Calu3 (cell line): ENCODE data around the gene NT5DC3. TPM values are rescaled to one million over a fixed set of nuclear protein-coding genes. Genes with fewer than 3 reads are reported as not detected.
A peak's percentile ranks its signal among the peaks of the same experiment; 100 is the strongest.

ENCODE experiments used
- BruUV-seq: library from RNA; stranded (reverse); fragments of 400-500 nt; replicated peaks from 2 replicates; lab custom pipeline; 2021; lab: Mats Ljungman, UMichigan
- CTCF ChIA-PET: fragments of 300-600 bp; sonication (Branson Sonifier 250); formaldehyde crosslinking; loops from one replicate; lab custom pipeline; 2022; ENCODE audit warnings: antibody characterized with exemption; lab: Charles Lee
- DNase-seq: peaks from one replicate; pipeline ENCODE4 v3.0.0; 2022
- H3K27ac Mint-ChIP-seq: one replicate; pipeline ENCODE4 v1.8.0; 2022; ENCODE audit warnings: mixed read lengths; ENCODE audit not compliant: unreplicated experiment
- H3K27me3 Mint-ChIP-seq: one replicate; pipeline ENCODE4 v1.8.0; 2022; ENCODE audit warnings: mixed read lengths; ENCODE audit not compliant: unreplicated experiment
- H3K36me3 Mint-ChIP-seq: one replicate; pipeline ENCODE4 v1.8.0; 2022; ENCODE audit warnings: mild to moderate bottlenecking, moderate library complexity, mixed read lengths; ENCODE audit not compliant: insufficient read depth, unreplicated experiment
- H3K4me1 Mint-ChIP-seq: one replicate; pipeline ENCODE4 v1.8.0; 2022; ENCODE audit warnings: mild to moderate bottlenecking, low read depth, mixed read lengths; ENCODE audit not compliant: unreplicated experiment
- H3K4me3 Mint-ChIP-seq: one replicate; pipeline ENCODE4 v1.8.0; 2022; ENCODE audit warnings: mild to moderate bottlenecking, low read depth, moderate library complexity, mixed read lengths; ENCODE audit not compliant: unreplicated experiment
- H3K9me3 Mint-ChIP-seq: one replicate; pipeline ENCODE4 v1.8.0; 2022; ENCODE audit warnings: low read depth, mixed read lengths; ENCODE audit not compliant: unreplicated experiment
- CTCF ChIP-seq: fragments of 200-600 bp; IDR thresholded peaks from one replicate; pipeline ENCODE4 v1.8.0; 2022; ENCODE audit warnings: antibody characterized with exemption; ENCODE audit not compliant: unreplicated experiment
- intact Hi-C: fragments of 100-400 bp; cut with micrococcal nuclease; formaldehyde crosslinking; loops from one replicate; pipeline ENCODE4 v1.10.0; 2022; ENCODE audit not compliant: unreplicated experiment
- total RNA-seq: library from RNA; stranded (reverse); gene quantifications from 2 replicates; pipeline ENCODE4 v1.2.3, GENCODE V29; 2022

The NT5DC3 gene
- total RNA-seq, 1 experiment from 2014 or later: 24.0 TPM

GRCh38 chr12:103803847-103804246, 37.2 kb downstream of the NT5DC3 start:
- H3K9me3 Mint-ChIP-seq: peaks cover 3% of the 10 kb centered on the region
- no peak for DNase-seq
- peak overlapping the region; percentile 15 for H3K4me3 Mint-ChIP-seq
- H3K27ac Mint-ChIP-seq: peak overlapping the region; percentile 63
- no TSS peak for BruUV-seq
- intact Hi-C loops: loop anchor here (5.0 kb wide), 1 partner anchor 128 kb away; the partner anchor contains the start of gene HSP90B1
- H3K36me3 Mint-ChIP-seq: peaks cover 46% of the 10 kb centered on the region
- H3K27me3 Mint-ChIP-seq: no peaks in the 10 kb centered on the region
- CTCF ChIA-PET: no interaction called here
- H3K4me1 Mint-ChIP-seq: peaks cover 85% of the 10 kb centered on the region
- TF ChIP-seq CTCF: no peak

- Mint-ChIP-seq H3K27ac (peak overlapping the region; percentile 95), H3K27me3 (no peaks in the 10 kb centered on the region), H3K36me3 (peaks cover 47% of the 10 kb centered on the region), H3K9me3 (peaks cover 3% of the 10 kb centered on the region), H3K4me1 (peaks cover 84% of the 10 kb centered on the region), H3K4me3 (peak overlapping the region; percentile 52)
- intact Hi-C loops: loop anchor here (5.0 kb wide), 1 partner anchor 130 kb away; the partner anchor contains the start of gene HSP90B1
- CTCF ChIA-PET: interaction anchor here (0.6 to 1.4 kb wide), 4 partner anchors 9 to 983 kb away, joined by 3 to 6 read pairs (median 3); partner anchors contain the start of gene NT5DC3
- TF ChIP-seq CTCF: no peak
- BruUV-seq: no TSS peak
- peak; percentile 84 for DNase-seq
Measured at GRCh38 chr12:103802586-103802886, 38.5 kb downstream of the NT5DC3 start.

GRCh38 chr12:103801709-103802585, 39.1 kb downstream of the NT5DC3 start:
- Mint-ChIP-seq H3K36me3 (peaks cover 48% of the 10 kb centered on the region), H3K27ac (peak overlapping the region; percentile 95), H3K9me3 (peaks cover 3% of the 10 kb centered on the region), H3K4me3 (peak overlapping the region; percentile 52), H3K4me1 (peaks cover 78% of the 10 kb centered on the region), H3K27me3 (no peaks in the 10 kb centered on the region)
- no peak for DNase-seq
- TF ChIP-seq CTCF: no peak
- CTCF ChIA-PET: interaction anchor here (0.6 to 1.4 kb wide), 5 partner anchors 9 to 983 kb away, joined by 3 to 8 read pairs (median 3); partner anchors contain the start of gene NT5DC3
- BruUV-seq: no TSS peak
- intact Hi-C loops: loop anchor here (5.0 kb wide), 1 partner anchor 130 kb away; the partner anchor contains the start of gene HSP90B1

- CTCF ChIA-PET: interaction anchor here (0.5 to 1.4 kb wide), 2 partner anchors 9 to 61 kb away, joined by 4 to 5 read pairs; no protein-coding TSS in a partner anchor
- TF ChIP-seq CTCF: no peak
- peak; percentile 62 for DNase-seq
- intact Hi-C loops: loop anchor here (1.0 to 5.0 kb wide), 3 partner anchors 41 to 132 kb away; partner anchors contain the start of genes HSP90B1 and NT5DC3
- BruUV-seq: no TSS peak
- H3K9me3 Mint-ChIP-seq: peaks cover 3% of the 10 kb centered on the region
- H3K4me1 Mint-ChIP-seq: peaks cover 60% of the 10 kb centered on the region
- H3K27me3 Mint-ChIP-seq: no peaks in the 10 kb centered on the region
- H3K27ac Mint-ChIP-seq: peak overlapping the region; percentile 81
- peaks cover 34% of the 10 kb centered on the region for H3K36me3 Mint-ChIP-seq
- H3K4me3 Mint-ChIP-seq: peak overlapping the region; percentile 36
Measured at GRCh38 chr12:103799857-103800771, 40.9 kb downstream of the NT5DC3 start.
